GM12878 (cell line): ENCODE data around the gene CDC42BPB. TPM values are rescaled to one million over a fixed set of nuclear protein-coding genes. Genes with fewer than 3 reads are reported as not detected.

Source experiments
- CEBPB ChIP-seq, 2 experiments: fragments of 150-350 bp in 1 of 2; IDR thresholded peaks; 2 replicates each; pipeline ENCODE4 v1.6.1; 2012 to 2014; ENCODE audit warnings: low read depth in 2 of 2, low read length in 2 of 2, borderline replicate concordance in 1 of 2, inconsistent platforms in 1 of 2
- HDAC6 ChIP-seq: fragments of 200-600 bp; sonication (generic); IDR thresholded peaks from one replicate; pipeline ENCODE4 v1.8.0; 2017; ENCODE audit warnings: antibody characterized with exemption; ENCODE audit not compliant: unreplicated experiment
- MTA2 ChIP-seq: fragments of 450-650 bp; IDR thresholded peaks from 2 replicates; pipeline ENCODE4 v1.6.1; 2016; ENCODE audit warnings: low read depth, mild to moderate bottlenecking, moderate library complexity
- MTA3 ChIP-seq: IDR thresholded peaks from 2 replicates; pipeline ENCODE4 v1.6.1; 2012; ENCODE audit warnings: low read length, inconsistent platforms, borderline replicate concordance
- TCF12 ChIP-seq: IDR thresholded peaks from 2 replicates; pipeline ENCODE4 v1.6.1; 2011; ENCODE audit warnings: low read depth, mild to moderate bottlenecking, low read length
- ZBTB4 ChIP-seq: fragments of 450-650 bp; formaldehyde crosslinking; IDR thresholded peaks from 2 replicates; pipeline ENCODE4 v1.4.0; 2022; ENCODE audit warnings: mild to moderate bottlenecking, moderate library complexity
- ZNF384 ChIP-seq: IDR thresholded peaks from 2 replicates; pipeline ENCODE4 v1.6.1; 2012; ENCODE audit warnings: low read depth, mild to moderate bottlenecking, low read length, improper control_type of control experiment, borderline replicate concordance
- polyA plus RNA-seq, 11 experiments: library from polyadenylated mRNA; depleted of rRNA in 4 of 11; unstranded in 6 of 11; stranded (reverse) in 5 of 11; fragments of >200 nt; fragmentation: Nextera tagmentation in 4 of 11; fragmentation: Illumina TruSeq in 1 of 11; extraction: Ambion mirVana in 4 of 11; extraction: Trizol in 1 of 11; gene quantifications; 1 replicate in 1 of 11; 2 replicates in 10 of 11; pipeline versions ENCODE4 v1.2.1 to v1.2.3, GENCODE V29; 2011 to 2016; ENCODE audit warnings: inconsistent platforms in 2 of 11, missing spikeins in 2 of 11, low read depth in 1 of 11
- total RNA-seq, 4 experiments: library from RNA; depleted of rRNA in 3 of 4; stranded (reverse); fragments of >200 nt in 3 of 4; fragmentation: Illumina TruSeq in 1 of 4; extraction: Trizol in 1 of 4; gene quantifications; 2 replicates each; pipeline versions ENCODE4 v1.2.1 to v1.2.3, GENCODE V29; 2013 to 2021

CDC42BPB gene
- total and polyA plus RNA-seq, 10 of the 15 experiments (the other 5 are each of a cell fraction or from before 2014, with no cell fraction given) = 0.42 to 22.1 (median 13.3) TPM

GRCh38 chr14:103101257-103101962 is 44.1 kb upstream of the CDC42BPB start (continued):
- no peak for TF ChIP-seq ZBTB4 (CRISPR knock-in tag)
- TF ChIP-seq CEBPB (IDR thresholded peaks at IDR 0.05; ENCODE audit: borderline replicate concordance in 1 of 2, low read depth in 2 of 2, low read length in 2 of 2) = no peak
- TF ChIP-seq MTA2 = no peak
- no peak for TF ChIP-seq ZNF384
- TF ChIP-seq HDAC6 = no peak
- TF ChIP-seq TCF12 = no peak
- no peak for TF ChIP-seq MTA3
